Thyroid gland (tissue), 4 donors: Measurements from ENCODE around the gene PIGU.

Experiments used
- CTCF ChIP-seq, 6 experiments: fragments of 200-600 bp in 3 of 6; fragments of 450-650 bp in 3 of 6; sonication (generic) in 3 of 6; IDR thresholded peaks; one replicate each; pipeline ENCODE4 v1.5.1; 2016 to 2019; ENCODE audit warnings: antibody characterized with exemption in 6 of 6, mild to moderate bottlenecking in 2 of 6, inconsistent platforms in 1 of 6, moderate library complexity in 1 of 6
- POLR2A ChIP-seq, 2 donors: fragments of 450-650 bp; IDR thresholded peaks; one replicate each; pipeline ENCODE4 v1.6.1; 2017; ENCODE audit warnings: antibody characterized with exemption in 2 of 2, mild to moderate bottlenecking in 2 of 2, moderate library complexity in 1 of 2

GRCh38 chr20:34515484-34516246 lies 161.2 kb downstream of the PIGU start:
- no peak for TF ChIP-seq CTCF (IDR thresholded peaks at IDR 0.05)
- peak in 1 of 2 donors; percentile 47 for TF ChIP-seq POLR2A (IDR thresholded peaks at IDR 0.05)
